HEK293 (cell line): ENCODE measurements around the gene WASL.

Experiments used
- CTCF ChIP-seq: fragments of 450-650 bp; formaldehyde crosslinking; IDR thresholded peaks from 2 replicates; pipeline ENCODE4 v1.5.1; 2016; ENCODE audit warnings: missing biosample characterization, missing genetic modification characterization
- GFI1B ChIP-seq: fragments of 450-650 bp; formaldehyde crosslinking; IDR thresholded peaks from 2 replicates; pipeline ENCODE4 v1.5.1; 2016; ENCODE audit warnings: missing biosample characterization, missing genetic modification characterization
- KLF16 ChIP-seq: fragments of 450-650 bp; formaldehyde crosslinking; IDR thresholded peaks from 2 replicates; pipeline ENCODE4 v1.5.1; 2017; ENCODE audit warnings: missing biosample characterization, missing genetic modification characterization
- ZBTB10 ChIP-seq: fragments of 450-650 bp; formaldehyde crosslinking; IDR thresholded peaks from 2 replicates; pipeline ENCODE4 v1.5.1; 2016; ENCODE audit warnings: missing biosample characterization, missing genetic modification characterization
- ZBTB7A ChIP-seq: fragments of 450-650 bp; formaldehyde crosslinking; IDR thresholded peaks from 2 replicates; pipeline ENCODE4 v1.5.1; 2016; ENCODE audit warnings: low read depth, missing biosample characterization, missing genetic modification characterization
- ZFP37 ChIP-seq: fragments of 450-650 bp; formaldehyde crosslinking; IDR thresholded peaks from 2 replicates; pipeline ENCODE4 v1.5.1; 2016; ENCODE audit warnings: missing biosample characterization, missing genetic modification characterization
- ZFP41 ChIP-seq: fragments of 450-650 bp; formaldehyde crosslinking; IDR thresholded peaks from 2 replicates; pipeline ENCODE4 v1.5.1; 2016; ENCODE audit warnings: missing biosample characterization, missing genetic modification characterization, borderline replicate concordance
- ZNF274 ChIP-seq, 2 experiments: fragments of 200-500 bp in 1 of 2; fragments of 450-650 bp in 1 of 2; sonication (Bioruptor generic) in 1 of 2; formaldehyde crosslinking in 1 of 2; IDR thresholded peaks; 2 replicates each; pipeline versions ENCODE4 v1.5.1 to v1.6.1; 2014 to 2016; ENCODE audit warnings: borderline replicate concordance in 1 of 2, inconsistent platforms in 1 of 2, low read length in 1 of 2, missing biosample characterization in 1 of 2, missing genetic modification characterization in 1 of 2
- ZNF837 ChIP-seq: fragments of 450-650 bp; formaldehyde crosslinking; IDR thresholded peaks from 2 replicates; pipeline ENCODE4 v1.5.1; 2016; ENCODE audit warnings: missing biosample characterization, missing genetic modification characterization
- ZSCAN23 ChIP-seq: fragments of 450-650 bp; formaldehyde crosslinking; IDR thresholded peaks from 2 replicates; pipeline ENCODE4 v1.5.1; 2016; ENCODE audit warnings: missing biosample characterization, missing genetic modification characterization
- TF ChIP-seq, protein P1 (sequence below): fragments of 450-650 bp; formaldehyde crosslinking; IDR thresholded peaks from 2 replicates; pipeline ENCODE4 v1.5.1; 2016; ENCODE audit warnings: missing biosample characterization, missing genetic modification characterization
- TF ChIP-seq, protein P2 (sequence below): fragments of 450-650 bp; formaldehyde crosslinking; IDR thresholded peaks from 2 replicates; pipeline ENCODE4 v1.5.1; 2016; ENCODE audit warnings: missing biosample characterization, missing genetic modification characterization

GRCh38 chr7:123734498-123734897 lies 14.3 kb downstream of the WASL start:
- TF ChIP-seq ZBTB7A (tag by site-specific recombination) (no peak), CTCF (tag by site-specific recombination) (no peak), ZBTB10 (no peak), ZNF837 (tag by site-specific recombination) (no peak), KLF16 (no peak), ZNF274 (IDR thresholded peaks at IDR 0.05; ENCODE audit: low read length) (no peak), ZNF274 (tag by site-specific recombination; IDR thresholded peaks at IDR 0.05; ENCODE audit: borderline replicate concordance) (no peak), GFI1B (tag by site-specific recombination) (no peak), ZFP37 (tag by site-specific recombination) (no peak), ZSCAN23 (tag by site-specific recombination) (no peak), ZFP41 (tag by site-specific recombination) (no peak)
- TF ChIP-seq, protein P1, sequence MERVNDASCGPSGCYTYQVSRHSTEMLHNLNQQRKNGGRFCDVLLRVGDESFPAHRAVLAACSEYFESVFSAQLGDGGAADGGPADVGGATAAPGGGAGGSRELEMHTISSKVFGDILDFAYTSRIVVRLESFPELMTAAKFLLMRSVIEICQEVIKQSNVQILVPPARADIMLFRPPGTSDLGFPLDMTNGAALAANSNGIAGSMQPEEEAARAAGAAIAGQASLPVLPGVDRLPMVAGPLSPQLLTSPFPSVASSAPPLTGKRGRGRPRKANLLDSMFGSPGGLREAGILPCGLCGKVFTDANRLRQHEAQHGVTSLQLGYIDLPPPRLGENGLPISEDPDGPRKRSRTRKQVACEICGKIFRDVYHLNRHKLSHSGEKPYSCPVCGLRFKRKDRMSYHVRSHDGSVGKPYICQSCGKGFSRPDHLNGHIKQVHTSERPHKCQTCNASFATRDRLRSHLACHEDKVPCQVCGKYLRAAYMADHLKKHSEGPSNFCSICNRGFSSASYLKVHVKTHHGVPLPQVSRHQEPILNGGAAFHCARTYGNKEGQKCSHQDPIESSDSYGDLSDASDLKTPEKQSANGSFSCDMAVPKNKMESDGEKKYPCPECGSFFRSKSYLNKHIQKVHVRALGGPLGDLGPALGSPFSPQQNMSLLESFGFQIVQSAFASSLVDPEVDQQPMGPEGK (tag by site-specific recombination): no peak
- TF ChIP-seq, protein P2, sequence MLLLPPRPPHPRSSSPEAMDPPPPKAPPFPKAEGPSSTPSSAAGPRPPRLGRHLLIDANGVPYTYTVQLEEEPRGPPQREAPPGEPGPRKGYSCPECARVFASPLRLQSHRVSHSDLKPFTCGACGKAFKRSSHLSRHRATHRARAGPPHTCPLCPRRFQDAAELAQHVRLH: no peak
